Choroid plexus epithelial cell (primary cell): ENCODE results near the gene HOMER1.
A peak's percentile ranks its signal among the peaks of the same experiment; 100 is the strongest.

ENCODE experiments used
- DNase-seq: peaks from one replicate; pipeline ENCODE4 v3.0.0-alpha.2; 2010; ENCODE audit warnings: low read depth
- H3K4me3 ChIP-seq: 2 replicates; pipeline ENCODE4 v1.5.1; 2011; ENCODE audit warnings: low read depth, mild to moderate bottlenecking, control low read depth, low read length, moderate library complexity
- TF ChIP-seq, protein P1 (sequence below): conservative IDR thresholded peaks from 2 replicates; pipeline ENCODE4 v1.5.1; 2011; ENCODE audit warnings: low read depth, mild to moderate bottlenecking, control low read depth, inconsistent platforms, low read length, moderate library complexity

Gene HOMER1

DNA sequence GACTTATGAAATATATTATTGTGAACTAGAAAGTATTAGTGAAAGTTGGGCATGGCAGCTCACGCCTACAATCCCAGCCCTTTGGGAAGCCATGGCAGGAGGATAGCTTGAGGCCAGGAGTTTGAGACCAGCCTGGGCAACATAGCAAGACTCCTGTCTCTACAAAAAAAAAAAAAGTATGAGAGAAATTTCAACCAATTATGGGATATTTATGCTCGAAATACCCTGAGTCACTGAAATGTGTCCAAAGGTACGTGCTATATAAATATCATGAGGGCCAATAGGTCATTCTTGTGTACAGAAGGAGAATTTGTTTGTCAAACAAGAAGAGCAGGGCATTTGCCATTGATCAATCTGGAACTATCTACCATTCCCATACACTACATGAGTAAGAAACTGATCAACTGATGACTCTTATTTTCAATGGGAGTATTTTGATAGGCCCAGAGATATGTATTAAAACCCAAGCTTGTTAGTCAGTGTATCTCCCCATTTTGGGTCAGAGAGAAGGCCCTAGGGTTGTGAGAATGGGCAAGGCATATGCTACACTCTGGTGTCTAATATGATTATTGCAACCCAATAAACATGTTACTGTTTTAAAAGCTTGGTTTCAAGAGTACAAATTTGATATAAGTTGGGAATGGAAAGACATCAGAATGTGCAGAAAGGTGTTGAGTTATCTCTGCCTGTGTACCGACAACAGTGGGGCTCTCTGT lies 21.7 kb upstream of the HOMER1 start:
- H3K4me3 ChIP-seq: no peak overlapping the region
- peak; percentile 26 for DNase-seq
- TF ChIP-seq, protein P1, sequence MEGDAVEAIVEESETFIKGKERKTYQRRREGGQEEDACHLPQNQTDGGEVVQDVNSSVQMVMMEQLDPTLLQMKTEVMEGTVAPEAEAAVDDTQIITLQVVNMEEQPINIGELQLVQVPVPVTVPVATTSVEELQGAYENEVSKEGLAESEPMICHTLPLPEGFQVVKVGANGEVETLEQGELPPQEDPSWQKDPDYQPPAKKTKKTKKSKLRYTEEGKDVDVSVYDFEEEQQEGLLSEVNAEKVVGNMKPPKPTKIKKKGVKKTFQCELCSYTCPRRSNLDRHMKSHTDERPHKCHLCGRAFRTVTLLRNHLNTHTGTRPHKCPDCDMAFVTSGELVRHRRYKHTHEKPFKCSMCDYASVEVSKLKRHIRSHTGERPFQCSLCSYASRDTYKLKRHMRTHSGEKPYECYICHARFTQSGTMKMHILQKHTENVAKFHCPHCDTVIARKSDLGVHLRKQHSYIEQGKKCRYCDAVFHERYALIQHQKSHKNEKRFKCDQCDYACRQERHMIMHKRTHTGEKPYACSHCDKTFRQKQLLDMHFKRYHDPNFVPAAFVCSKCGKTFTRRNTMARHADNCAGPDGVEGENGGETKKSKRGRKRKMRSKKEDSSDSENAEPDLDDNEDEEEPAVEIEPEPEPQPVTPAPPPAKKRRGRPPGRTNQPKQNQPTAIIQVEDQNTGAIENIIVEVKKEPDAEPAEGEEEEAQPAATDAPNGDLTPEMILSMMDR: peak; percentile 41

DNA sequence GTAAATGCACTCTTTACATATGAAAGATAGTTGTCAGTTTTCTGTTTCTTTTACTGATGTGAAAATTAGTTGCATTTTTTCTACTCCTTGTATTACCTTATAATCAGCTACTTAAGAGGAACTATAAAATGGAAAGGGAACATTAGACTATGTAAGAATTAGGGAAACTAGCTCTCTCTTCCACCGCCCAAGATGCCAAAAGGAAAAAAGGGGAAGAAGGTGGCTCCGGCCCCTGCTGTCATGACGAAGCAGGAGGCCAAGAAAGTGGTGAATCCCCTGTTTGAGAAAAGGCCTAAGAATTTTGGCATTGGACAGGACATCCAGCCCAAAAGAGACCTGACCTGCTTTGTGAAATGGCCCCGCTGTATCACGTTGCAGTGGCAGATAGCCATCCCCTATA lies 15.2 kb upstream of the HOMER1 start:
- no peak overlapping the region for H3K4me3 ChIP-seq
- DNase-seq: no peak
- TF ChIP-seq, protein P1: no peak

DNA sequence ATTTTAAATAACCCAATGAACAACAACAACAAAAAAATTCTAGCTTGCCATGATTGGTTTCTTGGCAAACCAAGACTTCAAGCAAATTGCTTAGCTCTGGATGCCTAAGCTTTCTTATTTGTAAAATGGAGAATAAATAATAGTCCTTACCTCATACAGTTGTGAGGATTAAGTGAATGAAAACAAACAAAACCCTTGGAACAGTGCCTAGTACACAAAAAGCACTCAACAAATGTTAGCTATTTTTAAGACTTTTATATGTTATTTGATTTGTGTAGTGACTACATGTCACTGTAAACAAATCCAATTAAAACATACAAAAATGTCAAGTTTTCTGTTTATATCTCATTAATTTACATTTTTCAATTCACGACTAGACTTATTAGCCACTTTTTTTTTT lies 13.5 kb upstream of the HOMER1 start:
- TF ChIP-seq, protein P1: no peak
- DNase-seq: no peak
- H3K4me3 ChIP-seq: no peak overlapping the region

DNA sequence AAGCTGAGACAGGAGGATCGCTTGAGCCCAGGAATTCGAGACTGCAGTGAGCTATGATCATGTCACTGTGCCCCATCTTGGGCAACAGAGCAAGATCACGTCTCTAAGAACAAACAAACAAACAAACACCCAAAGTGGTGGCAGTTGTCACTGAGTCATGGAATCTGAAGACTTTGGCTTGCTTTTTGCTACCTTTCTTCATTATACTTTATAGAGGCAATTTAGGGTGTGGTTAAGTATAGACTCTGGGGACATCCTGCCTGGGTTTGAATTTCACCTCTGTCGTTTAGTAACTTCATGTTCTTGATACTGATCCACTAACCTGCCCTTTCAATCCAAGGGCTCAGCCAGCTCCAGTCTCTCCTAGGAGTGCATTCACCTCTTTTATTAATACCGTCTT lies 13.0 kb upstream of the HOMER1 start:
- DNase-seq: no peak
- TF ChIP-seq, protein P1: no peak

DNA sequence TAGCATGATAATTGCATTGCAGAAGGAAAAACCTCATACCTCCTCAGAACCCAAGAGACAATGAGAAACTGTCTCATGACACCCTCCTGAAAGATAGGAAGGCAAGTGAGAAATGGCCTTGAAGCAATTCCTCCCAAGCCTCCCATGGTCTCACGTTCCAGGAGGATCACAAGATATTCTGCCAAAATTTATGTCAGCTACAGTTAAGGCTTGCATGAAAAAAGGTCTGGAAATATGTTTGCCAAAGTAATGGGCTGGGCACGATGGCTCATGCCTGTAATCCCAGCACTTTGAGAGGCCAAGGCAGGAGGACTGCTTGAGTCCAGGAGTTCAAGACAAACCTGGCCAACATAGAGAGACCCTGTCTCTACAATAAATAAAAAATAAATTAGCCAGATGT lies 12.6 kb upstream of the HOMER1 start:
- H3K4me3 ChIP-seq: no peak overlapping the region
- TF ChIP-seq, protein P1: no peak
- DNase-seq: no peak

More for the DNA sequence above, 13.0 kb upstream of the HOMER1 start:
- H3K4me3 ChIP-seq: no peak overlapping the region

DNA sequence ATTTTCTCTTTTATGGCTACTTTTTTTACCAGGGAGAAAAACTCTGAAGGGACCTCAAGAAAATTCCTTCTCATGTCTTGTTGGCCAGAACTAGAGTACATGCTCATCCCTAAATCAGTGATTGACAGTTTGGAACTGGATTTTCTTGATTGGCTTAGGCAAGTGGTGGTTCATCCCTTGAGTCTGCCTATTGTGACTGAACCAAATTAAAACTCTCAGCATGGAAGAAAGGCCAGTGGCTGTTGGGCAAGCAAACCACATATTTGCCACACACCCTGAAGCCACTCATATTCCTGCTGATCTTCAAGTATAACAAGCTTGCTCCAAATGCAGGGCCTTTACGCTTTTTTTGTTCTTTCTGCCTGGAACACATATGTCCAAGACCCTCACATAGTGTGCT lies 7.2 kb upstream of the HOMER1 start:
- DNase-seq: no peak
- TF ChIP-seq, protein P1: no peak
- H3K4me3 ChIP-seq: no peak overlapping the region

DNA sequence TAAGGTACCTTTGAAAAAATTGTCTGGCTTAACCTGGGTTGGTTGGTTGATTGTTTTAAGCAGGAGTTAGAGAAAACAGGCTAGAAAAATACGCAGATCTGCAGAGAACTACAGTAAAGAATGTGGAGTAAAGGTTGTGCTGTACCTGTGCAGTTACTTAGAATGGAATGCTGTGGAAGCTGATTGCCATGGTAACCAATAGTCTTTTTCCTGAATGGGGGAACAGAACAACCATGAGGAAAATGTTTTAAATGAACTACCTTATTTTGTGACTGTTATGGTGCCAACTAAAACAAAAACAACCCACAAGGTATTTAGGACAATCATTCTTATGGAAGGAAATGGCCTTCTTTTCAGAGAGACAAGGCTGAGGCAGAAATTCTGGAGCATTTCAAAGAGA lies 4.8 kb upstream of the HOMER1 start:
- TF ChIP-seq, protein P1: no peak
- no peak for DNase-seq
- H3K4me3 ChIP-seq: no peak overlapping the region
